Measurements from ENCODE around the gene KCND3. TPM values are rescaled to one million over a fixed set of nuclear protein-coding genes. Genes with fewer than 3 reads are reported as not detected.

KCND3 gene
- total and polyA plus RNA-seq, 8 donors, result 0.87 to 15.8 (median 4.5) TPM

GRCh38 chr1:112000048-112000447, 10.6 kb upstream of the KCND3 start:
- TF ChIP-seq, protein P1, sequence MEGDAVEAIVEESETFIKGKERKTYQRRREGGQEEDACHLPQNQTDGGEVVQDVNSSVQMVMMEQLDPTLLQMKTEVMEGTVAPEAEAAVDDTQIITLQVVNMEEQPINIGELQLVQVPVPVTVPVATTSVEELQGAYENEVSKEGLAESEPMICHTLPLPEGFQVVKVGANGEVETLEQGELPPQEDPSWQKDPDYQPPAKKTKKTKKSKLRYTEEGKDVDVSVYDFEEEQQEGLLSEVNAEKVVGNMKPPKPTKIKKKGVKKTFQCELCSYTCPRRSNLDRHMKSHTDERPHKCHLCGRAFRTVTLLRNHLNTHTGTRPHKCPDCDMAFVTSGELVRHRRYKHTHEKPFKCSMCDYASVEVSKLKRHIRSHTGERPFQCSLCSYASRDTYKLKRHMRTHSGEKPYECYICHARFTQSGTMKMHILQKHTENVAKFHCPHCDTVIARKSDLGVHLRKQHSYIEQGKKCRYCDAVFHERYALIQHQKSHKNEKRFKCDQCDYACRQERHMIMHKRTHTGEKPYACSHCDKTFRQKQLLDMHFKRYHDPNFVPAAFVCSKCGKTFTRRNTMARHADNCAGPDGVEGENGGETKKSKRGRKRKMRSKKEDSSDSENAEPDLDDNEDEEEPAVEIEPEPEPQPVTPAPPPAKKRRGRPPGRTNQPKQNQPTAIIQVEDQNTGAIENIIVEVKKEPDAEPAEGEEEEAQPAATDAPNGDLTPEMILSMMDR (IDR thresholded peaks at IDR 0.05), result no peak
- no peak for TF ChIP-seq POLR2A (IDR thresholded peaks at IDR 0.05)
- TF ChIP-seq POLR2AphosphoS5 (IDR thresholded peaks at IDR 0.05), result no peak
- no peak for TF ChIP-seq EP300 (IDR thresholded peaks at IDR 0.05)
- H3K9me3 ChIP-seq, result no peaks in the 10 kb centered on the region
- no peaks in the 10 kb centered on the region for H3K4me1 ChIP-seq
- intact Hi-C loops (cut with DNase I; ENCODE audit: low total_unique reads), result no loop called here
- no peak overlapping the region for H3K4me3 ChIP-seq
- 32 to 78% (median 41%) methylated on average over 1 of the region's 1 CpG for WGBS, 5 donors
- DNase-seq, result no peak
- no peak overlapping the region for H3K27ac ChIP-seq
- H3K27me3 ChIP-seq, result peaks cover 0 to 14% (median 0%) of the 10 kb centered on the region in 3 donors
- no peaks in the 10 kb centered on the region for H3K36me3 ChIP-seq

- no peak for DNase-seq
Measured at GRCh38 chr1:111998332-111998731, 8.9 kb upstream of the KCND3 start.

GRCh38 chr1:111992476-111992875, 3.0 kb upstream of the KCND3 start:
- Histone ChIP-seq H3K27ac (peak overlapping the region in 3 of 5 donors; percentile 10 to 88 (median 35)), H3K4me1 (peaks cover 28 to 45% (median 38%) of the 10 kb centered on the region in 4 donors), H3K9me3 (no peaks in the 10 kb centered on the region), H3K36me3 (no peaks in the 10 kb centered on the region), H3K4me3 (no peak overlapping the region), H3K27me3 (peaks cover 0 to 50% (median 11%) of the 10 kb centered on the region in 3 donors)
- no peak for TF ChIP-seq POLR2AphosphoS5 (IDR thresholded peaks at IDR 0.05)
- TF ChIP-seq EP300 (IDR thresholded peaks at IDR 0.05), result no peak
- DNase-seq, result no peak
- intact Hi-C loops (cut with DNase I; ENCODE audit: low total_unique reads), result no loop called here
- WGBS, 5 donors, result 58 to 82% (median 68%) methylated on average over 10 of the region's 10 CpGs

More at GRCh38 chr1:111998332-111998731, 8.9 kb upstream of the KCND3 start:
- H3K4me3 ChIP-seq, result no peak overlapping the region
- no peaks in the 10 kb centered on the region for H3K4me1 ChIP-seq
- TF ChIP-seq, protein P1 (IDR thresholded peaks at IDR 0.05), result no peak
- TF ChIP-seq EP300 (IDR thresholded peaks at IDR 0.05), result no peak
- no peak for TF ChIP-seq POLR2AphosphoS5 (IDR thresholded peaks at IDR 0.05)
- TF ChIP-seq POLR2A (IDR thresholded peaks at IDR 0.05), result no peak
- no peaks in the 10 kb centered on the region for H3K36me3 ChIP-seq
- intact Hi-C loops (cut with DNase I; ENCODE audit: low total_unique reads), result no loop called here
- peaks cover 0 to 23% (median 0%) of the 10 kb centered on the region in 3 donors for H3K27me3 ChIP-seq
- H3K9me3 ChIP-seq, result no peaks in the 10 kb centered on the region
- H3K27ac ChIP-seq, result no peak overlapping the region

- Histone ChIP-seq H3K4me3 (peak overlapping the region; percentile 64 to 86 (median 71)), H3K36me3 (no peaks in the 10 kb centered on the region), H3K27me3 (peaks cover 0 to 59% (median 11%) of the 10 kb centered on the region in 3 donors), H3K4me1 (peaks cover 28 to 50% (median 40%) of the 10 kb centered on the region in 4 donors), H3K27ac (peak overlapping the region; percentile 45 to 88 (median 76)), H3K9me3 (no peaks in the 10 kb centered on the region)
- peak; percentile 85 to 86 for DNase-seq
- 0 to 3% (median 1%) methylated on average over 14 to 37 of the region's 37 CpGs for WGBS, 5 donors
- TF ChIP-seq, protein P1 (IDR thresholded peaks at IDR 0.05), result peak in 1 of 7 experiments; percentile 34
- TF ChIP-seq POLR2A (IDR thresholded peaks at IDR 0.05) (no peak), POLR2AphosphoS5 (IDR thresholded peaks at IDR 0.05) (peak in 1 of 3 donors; percentile 67)
- intact Hi-C loops (cut with DNase I; ENCODE audit: low total_unique reads), result no loop called here
Measured at GRCh38 chr1:111990878-111991718, 1.6 kb upstream of the KCND3 start.
